Esophagus mucosa (tissue), 1 donor: Measurements from ENCODE around the gene SULT1A1. TPM values are rescaled to one million over a fixed set of nuclear protein-coding genes. Genes with fewer than 3 reads are reported as not detected.
"Not testable (repeated sequence)": the region's sequence is repeated elsewhere in the genome, so short reads cannot be mapped to it uniquely, and the experiment has no call there.

Experiments
- ATAC-seq: fragments of 200-7000 bp; cut with Tn5 transposase; one replicate; pipeline ENCODE4 v1.9.1; 2020
- total RNA-seq: library from RNA; stranded (reverse); gene quantifications from one replicate; pipeline ENCODE4 v1.2.4, GENCODE V29; 2023
- donor health status: DM: yes; HTN: yes; CAD: no.

SULT1A1 gene
- total RNA-seq, 1 donor from 2014 or later = 4.7 TPM

GRCh38 chr16:28608496-28608808, 1.4 kb downstream of the SULT1A1 start:
- not testable (repeated sequence) for ATAC-seq

- ATAC-seq = not testable (repeated sequence)
These were observed 2.0 kb downstream of the SULT1A1 start for GRCh38 chr16:28607681-28608495.

GRCh38 chr16:28607116-28607623, 2.7 kb downstream of the SULT1A1 start:
- ATAC-seq = no peak

DNA sequence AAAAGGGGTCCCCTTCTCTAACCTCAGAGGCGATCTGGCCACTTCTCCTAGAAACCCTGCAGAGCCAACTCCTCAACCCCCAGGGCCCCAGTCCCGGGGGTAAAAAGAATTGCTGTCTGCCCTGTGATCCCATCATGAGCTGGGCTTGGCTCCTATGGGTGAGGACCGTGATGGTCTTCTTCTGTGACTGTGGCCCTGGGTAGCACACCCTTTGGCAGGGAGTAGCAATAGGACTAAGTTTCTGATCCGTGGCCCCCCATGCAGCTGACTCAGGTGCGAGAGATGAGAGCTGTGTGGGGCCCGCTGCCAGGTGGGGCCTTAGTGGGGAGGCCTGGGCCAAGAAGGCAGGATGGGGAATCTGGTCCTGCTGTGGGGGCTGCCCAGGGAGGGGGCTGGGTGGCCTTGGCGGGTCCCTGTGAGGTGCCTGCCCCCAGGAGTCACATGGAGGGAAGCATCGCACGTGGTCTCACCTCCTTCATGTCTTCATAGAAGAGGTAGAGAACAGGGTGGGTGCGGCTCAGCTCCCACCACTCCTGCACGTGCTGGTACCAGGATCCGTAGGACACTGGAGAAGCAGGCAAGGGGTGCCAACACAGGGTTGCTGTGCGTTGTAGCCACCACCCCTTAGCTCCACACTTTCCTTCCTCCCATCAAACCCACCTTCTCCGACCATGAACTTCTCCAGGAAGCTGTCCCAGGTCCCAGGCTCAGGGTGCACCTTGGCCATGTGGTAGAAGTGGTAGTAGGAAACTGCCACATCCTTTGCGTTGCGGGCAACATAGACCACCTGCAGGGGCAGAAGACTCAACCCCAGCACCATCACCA, 3.3 kb downstream of the SULT1A1 start:
- no peak for ATAC-seq

DNA sequence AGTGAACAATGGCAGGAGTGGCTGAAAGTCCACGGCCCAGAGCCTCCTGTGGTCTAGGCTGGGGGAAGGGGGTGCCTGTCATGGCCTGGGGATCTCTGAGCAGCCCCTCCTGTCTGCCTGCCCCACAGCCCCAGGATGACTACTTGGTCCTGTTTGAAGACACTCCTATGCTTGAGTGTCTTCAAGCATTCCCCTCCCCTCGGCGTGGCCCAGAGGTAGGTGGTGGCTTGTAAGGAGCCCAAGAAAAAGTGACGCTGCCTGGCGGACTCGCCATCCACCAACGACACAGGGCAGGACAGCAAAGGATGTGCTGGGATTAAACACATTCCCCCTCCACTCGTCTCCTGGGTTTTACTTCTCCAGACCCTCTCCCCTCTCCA, 5.7 kb downstream of the SULT1A1 start:
- no peak for ATAC-seq

DNA sequence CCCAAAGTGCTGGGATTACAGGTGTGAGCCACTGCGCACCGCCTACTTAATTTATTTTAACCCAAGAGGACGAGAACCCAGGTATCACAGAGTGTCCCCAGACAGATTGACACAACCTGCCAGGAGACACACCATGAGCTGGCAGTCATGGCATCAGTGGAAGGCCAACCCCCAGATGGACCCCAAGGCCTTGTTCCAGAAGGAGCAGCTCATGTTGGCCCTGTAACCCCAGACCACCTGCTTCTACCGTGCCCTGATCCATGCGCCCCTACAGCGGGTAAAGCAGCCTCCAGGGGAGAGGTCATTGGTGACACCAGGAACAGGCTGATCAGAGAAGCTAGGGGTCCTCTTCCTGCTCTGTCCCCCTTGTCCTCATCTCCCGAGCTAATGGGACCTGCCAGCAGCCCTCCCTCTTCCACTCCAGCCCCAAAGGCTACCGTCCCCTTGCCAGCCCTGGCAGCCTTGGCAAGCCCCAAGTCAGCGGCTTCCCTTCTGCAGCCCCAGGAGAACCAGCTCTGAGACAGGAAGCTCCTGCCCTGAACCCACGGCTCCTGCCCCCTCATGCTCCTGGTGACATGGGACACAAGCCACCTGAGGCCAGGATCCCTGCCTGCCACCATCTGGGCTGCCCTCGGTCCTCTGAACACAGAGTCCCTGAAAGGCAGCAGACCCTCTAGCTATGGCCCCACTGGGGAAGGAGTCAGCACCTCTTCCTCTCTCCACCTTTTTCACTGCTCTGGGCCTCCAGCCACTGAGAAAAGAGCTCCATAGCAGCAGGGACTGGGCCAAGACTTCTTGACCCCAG, 6.3 kb downstream of the SULT1A1 start:
- no peak for ATAC-seq

DNA sequence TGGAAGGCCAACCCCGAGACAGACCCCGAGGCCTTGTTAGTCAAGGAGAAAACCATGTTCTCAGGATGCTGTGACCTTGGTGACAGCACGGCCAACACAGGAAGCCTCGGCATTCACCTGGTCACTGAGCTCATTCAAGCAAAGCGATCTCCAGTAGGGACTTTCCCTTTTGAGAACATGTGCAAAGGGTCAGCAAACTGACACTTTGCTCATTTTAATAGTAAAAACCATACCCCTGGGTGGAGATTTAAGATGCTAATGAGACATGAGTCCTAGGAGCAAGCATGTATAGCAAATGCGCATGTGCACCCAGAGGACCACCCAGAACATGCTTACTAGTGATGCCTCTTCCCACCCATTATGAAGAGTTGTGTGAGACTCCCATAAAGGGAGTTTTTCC, 7.3 kb downstream of the SULT1A1 start:
- ATAC-seq = no peak

DNA sequence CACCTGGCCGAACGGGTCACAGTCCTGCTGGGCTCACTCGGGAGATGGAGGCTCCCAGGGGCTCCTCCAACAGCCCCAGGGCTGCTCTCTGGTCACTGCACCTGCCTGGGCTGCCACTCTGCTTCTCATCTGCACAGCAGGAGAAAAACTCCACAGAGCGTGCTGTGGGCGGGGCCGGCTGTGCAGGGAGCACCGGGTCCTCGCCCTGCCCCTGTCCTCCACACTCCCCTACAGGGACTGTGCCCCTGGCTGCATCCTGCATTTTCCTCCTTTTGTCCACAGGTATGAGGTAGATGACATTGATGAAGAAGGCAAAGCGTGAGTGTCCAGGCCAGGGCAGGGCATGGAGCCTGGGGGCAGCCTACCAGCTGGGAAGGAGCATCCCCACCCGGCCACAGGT, 7.8 kb downstream of the SULT1A1 start:
- ATAC-seq = not testable (repeated sequence)

DNA sequence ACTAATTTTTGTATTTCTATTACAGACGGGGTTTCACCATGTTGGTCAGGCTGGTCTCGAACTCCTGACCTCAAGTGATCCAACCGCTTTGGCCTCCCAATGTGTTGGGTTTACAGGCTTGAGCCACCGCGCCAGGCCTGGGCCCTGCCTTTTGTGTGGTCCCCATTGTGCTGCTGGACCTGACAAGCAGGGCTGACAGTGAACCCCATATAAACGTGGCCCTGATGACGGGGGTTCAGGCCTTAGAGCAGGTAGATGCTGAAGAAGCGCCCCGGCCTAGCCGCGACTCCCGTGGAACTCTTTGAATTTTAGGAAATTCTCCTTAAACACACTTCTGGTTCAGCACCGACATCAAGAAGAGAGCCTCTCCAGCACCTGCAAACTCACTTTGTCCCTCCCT, 8.3 kb downstream of the SULT1A1 start:
- not testable (repeated sequence) for ATAC-seq

GRCh38 chr16:28600965-28601364, 8.9 kb downstream of the SULT1A1 start:
- peak; percentile 11 for ATAC-seq

- peak; percentile 58 for ATAC-seq
These were observed 10.2 kb downstream of the SULT1A1 start for GRCh38 chr16:28599377-28600285.

DNA sequence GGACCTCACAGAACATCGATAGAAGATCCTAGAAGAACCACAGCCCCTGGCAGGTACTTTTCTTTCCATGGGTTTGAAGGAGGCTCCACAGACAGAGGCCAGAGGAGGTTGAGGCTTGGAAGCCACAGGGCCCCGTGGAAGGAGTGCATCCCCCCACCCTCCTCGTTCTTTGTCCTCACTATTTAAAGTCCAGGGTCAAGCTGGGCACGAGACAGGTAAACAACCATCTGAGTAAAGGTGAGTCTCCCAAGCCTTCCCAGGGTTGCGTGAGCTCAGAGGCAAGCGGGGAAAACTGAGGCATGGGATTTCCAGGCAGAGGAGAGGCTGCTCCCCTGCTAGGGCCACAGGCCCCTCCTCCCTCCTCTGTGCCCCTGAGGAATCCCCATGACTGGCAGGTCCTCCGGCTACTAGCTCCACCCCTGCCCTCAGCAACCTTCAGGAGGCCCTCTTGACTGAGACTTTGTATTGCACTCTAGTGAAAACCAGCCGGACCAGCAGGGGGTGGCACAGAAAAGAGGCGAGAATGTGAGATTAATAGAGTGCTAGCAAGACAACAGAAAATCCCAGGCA, 12.1 kb downstream of the SULT1A1 start:
- ATAC-seq = no peak

DNA sequence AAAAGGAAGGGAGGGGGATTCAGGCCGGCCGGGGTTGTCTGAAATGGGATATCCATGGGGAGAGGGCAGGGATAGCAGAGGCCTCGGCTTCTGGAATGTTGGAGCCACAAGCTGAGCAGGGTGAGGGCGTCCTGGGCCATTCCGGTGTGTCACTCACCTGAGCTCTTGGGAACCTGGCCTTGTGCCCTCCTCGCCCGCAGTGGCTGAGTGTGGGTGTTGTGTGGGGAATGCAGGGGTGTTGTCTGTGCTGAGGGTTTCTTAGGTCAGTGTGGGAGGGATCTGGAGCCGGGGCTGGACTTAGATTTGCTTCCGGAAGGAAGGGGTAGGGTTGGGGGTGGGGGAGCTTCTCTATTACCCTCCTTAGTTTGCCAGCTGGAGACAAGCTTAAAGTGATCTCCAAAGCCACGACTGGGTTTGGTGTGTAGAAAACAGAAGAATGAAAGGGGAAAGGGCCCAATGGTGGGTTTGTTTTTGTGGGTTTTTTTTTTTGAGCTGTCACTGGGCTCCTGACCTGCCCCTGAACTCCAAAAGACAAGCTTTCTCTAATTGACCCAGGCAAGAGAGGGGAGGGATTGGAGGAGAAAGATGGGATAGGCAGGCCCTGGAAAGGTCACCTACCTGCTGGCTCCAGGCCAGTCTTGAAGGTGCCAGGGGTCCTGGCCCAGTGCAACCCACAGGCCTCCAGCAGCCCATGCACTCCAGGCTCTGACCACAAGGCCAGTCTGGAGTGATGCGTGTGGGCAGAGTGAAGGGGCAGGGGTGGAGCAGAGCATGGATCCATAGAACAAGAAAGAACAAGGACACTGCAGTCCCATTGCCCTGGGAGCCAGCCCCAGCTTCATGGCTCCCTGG, 12.8 kb downstream of the SULT1A1 start, which contains the start of gene SULT1A2:
SULT1A2 (minus strand) TSS at position 211 of the 852 bp plus-strand sequence. CDS start 1,120 bp downstream, outside the sequence.
- peak; percentile 42 for ATAC-seq

DNA sequence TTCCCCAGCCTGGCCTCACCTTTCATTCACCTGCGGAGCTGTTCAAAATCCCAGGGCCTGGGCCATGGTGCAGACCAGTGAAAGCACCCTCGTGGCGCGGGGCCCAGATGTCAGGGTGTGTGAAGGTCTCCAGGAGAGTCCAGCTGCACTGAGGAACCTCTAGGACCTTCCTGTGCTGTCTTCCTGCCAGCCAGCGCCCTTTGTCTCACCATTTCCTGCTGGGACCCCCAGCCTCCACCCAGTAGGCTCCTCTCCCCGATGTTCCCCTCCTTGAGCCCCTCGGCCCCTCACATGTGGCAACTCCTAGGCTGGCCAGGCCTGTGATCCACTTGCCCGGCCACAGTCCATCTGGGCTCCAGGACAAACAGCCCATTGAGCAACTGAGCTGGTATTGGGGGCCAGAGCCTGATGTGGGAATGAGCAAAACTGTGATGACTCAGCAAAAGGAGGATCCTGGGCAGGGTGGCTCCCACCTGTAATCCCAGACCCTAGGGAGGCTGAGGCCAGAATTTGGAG, 13.7 kb downstream of the SULT1A1 start:
- no peak for ATAC-seq

DNA sequence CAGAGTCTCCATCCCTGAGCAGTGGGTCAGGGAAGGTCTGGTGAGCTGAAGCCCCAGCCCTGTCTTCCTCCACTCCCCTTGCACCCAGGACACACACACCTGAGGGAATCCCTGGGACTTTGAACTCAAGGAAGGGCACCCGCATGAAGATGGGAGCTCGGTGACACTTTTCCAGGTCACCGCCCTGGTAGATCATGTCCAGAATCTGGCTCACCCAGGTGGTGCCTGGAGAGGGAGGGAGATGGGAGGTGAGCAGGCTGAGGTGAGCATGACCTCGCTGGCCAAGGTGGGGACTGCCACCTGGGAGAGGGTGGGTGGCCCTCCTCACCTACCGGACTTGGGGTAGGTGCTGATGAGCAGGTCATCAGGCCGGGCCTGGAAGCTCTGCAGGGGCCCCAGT, 14.4 kb downstream of the SULT1A1 start:
- ATAC-seq = not testable (repeated sequence)

DNA sequence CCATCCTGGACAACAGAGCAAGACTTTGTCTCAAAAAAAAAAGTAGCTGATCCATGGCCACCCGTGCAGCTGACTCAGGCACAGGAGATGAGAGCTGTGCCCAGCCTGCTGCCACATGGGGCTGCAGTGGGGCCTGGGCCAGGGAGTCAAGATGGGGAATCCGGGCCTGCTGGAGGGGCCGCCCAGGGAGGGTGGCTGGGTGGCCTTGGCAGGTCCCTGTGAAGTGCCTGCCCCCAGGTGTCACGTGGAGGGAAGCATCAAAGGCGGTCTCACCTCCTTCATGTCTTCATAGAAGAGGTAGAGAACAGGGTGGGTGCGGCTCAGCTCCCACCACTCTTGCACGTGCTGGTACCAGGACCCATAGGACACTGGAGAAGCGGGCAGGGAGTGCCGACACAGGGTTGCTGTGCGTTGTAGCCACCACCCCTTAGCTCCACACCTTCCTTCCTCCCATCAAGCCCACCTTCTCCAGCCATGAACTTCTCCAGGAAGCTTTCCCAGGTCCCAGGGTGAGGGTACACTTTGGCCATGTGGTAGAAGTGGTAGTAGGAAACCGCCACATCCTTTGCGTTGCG, 16.8 kb downstream of the SULT1A1 start:
- ATAC-seq = no peak

- no peak for ATAC-seq
These were observed 17.3 kb downstream of the SULT1A1 start for GRCh38 chr16:28592511-28592910.

DNA sequence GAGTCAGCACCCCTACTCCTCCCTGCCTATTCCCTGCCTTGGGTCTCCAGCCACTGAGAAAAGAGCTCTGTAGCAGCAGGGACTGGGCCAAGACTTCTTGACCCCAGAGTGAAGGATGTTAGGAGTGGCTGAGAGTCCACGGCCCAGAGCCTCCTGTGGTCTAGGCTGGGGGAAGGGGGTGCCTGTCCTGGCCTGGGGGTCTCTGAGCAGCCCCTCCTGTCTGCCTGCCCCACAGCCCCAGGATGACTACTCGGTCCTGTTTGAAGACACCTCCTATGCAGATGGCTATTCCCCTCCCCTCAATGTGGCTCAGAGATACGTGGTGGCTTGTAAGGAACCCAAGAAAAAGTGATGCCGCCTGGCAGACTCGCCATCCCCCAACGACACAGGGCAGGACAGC, 18.5 kb downstream of the SULT1A1 start:
- no peak for ATAC-seq
